Stimulated activated naive CD4-positive, alpha-beta T cell (primary cell): ENCODE results near the gene CPSF6.
"Not testable (repeated sequence)": the region's sequence is repeated elsewhere in the genome, so short reads cannot be mapped to it uniquely, and the experiment has no call there.

Source experiments
- DNase-seq, 6 experiments: peaks; one replicate each; lab custom pipeline; 2025; lab: John Stamatoyannopoulos, UW

Gene CPSF6

DNA sequence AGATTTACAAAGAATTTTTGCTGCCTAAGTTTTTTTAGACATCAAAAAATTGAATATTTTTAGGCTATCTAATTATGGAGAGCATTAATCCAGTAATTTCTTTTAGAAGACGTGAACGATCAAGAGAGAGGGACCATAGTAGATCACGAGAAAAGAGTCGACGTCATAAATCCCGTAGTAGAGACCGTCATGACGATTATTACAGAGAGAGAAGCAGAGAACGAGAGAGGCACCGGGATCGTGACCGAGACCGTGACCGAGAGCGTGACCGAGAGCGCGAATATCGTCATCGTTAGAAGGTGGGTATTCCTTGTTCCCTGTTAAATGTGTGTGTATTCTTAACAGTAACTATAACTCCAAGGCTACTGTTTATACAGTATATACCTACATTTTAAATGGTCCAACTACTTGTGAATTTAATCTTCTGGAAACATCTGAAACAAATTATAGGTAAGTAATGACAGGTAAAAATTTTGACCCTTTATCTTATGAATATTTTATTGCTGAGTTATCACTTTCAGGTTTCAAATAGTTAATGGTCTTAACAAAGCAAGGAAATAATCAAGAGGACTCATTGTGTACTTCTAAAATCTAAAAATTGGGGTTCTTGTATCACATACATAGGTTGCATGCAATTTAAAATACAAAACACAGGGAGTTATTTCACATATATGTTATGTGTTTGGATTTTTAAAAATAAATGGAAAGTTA lies 23.1 kb downstream of the CPSF6 start:
- DNase-seq = no peak

GRCh38 chr12:69265205-69265604 lies 25.8 kb downstream of the CPSF6 start:
- DNase-seq = no peak

GRCh38 chr12:69265633-69266032 lies 26.3 kb downstream of the CPSF6 start:
- DNase-seq = not testable (repeated sequence)

DNA sequence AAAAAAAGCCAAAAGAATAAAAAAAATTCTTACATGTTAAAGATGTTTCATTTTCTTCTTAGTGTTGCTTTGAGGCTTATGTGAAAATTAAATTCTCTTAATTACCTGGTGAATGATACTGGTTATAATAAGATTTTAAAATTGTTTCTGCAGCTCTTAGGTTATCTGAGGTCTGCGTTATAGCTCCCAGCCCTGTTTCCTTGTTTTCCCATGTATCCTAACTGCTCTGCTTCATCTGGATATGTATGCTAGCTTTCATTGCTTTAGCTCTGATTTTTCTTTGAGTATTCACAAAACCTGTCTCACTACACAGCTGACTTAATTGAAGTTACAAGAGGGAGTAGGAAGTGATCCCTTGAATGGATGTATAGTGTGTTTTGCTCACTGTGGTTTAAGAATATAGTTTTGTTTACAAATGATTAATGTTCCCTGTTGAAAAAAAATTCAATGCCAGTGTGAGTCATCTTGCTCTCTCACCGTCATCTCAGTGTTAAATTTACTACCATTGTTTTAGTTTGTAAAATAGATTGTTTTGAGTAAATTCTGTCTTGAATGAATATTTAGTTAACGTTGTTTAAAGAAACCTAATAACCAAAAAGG lies 26.8 kb downstream of the CPSF6 start:
- DNase-seq = no peak

DNA sequence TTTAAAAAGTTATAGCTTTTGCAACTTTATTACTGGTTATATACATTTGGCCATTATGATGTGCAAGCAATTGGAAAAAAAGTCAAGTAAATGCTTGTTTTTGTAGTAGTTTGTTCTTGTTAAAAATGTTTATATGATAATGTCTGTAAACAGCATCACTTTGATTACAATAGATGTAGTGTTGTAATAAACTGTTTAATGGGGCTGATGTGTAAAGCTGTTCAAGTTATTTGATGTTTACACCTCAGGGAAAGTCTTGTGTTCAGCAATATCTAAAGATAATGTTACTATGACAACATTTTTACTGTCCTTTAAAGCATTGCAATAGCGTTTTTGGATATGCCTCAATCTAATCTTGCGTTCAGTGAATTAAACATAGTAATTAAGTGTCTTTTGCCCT lies 30.4 kb downstream of the CPSF6 start:
- no peak for DNase-seq

GRCh38 chr12:69272511-69272910 lies 33.1 kb downstream of the CPSF6 start:
- DNase-seq = no peak

DNA sequence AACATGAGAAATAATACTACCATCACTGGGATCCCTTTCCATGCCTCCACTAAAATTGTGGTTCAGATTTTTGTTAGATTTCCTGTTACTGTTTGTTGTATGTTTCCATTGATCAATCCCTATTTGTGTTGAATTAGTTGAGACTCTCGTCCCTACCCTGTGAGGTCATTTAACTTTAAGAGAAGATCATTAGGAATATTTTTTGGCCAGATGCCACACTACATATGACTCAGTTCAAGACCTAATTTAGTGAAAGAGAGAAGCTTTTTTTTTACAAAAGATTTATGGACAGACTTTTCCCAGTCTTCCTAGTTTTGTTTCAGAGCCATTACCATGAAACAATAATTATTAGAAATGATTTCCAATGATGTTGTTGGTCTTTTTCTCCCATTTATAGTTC lies 35.5 kb downstream of the CPSF6 start:
- DNase-seq = no peak

DNA sequence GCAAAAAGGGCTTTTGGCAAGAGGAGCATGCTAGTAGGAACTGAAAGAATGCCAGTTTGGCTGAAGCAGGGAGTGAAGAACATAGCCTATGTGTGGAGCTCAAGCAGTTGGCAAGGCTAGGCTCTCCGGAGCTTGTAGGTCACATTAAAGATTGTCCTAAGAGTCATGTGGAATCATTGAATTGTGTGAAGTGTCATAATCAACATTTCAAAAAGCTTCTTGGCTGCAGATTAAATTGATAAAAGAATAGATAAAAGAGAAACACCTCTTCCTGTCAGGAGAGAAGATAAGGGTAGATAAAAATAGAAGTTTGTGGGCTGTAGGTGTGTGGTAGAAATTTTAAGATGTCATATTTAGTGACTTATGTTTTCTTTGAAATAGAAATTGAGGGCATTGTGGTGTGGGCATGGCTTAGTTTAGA lies 36.1 kb downstream of the CPSF6 start:
- peak in 3 of 6 experiments; percentile 9 to 29 (median 27) for DNase-seq

DNA sequence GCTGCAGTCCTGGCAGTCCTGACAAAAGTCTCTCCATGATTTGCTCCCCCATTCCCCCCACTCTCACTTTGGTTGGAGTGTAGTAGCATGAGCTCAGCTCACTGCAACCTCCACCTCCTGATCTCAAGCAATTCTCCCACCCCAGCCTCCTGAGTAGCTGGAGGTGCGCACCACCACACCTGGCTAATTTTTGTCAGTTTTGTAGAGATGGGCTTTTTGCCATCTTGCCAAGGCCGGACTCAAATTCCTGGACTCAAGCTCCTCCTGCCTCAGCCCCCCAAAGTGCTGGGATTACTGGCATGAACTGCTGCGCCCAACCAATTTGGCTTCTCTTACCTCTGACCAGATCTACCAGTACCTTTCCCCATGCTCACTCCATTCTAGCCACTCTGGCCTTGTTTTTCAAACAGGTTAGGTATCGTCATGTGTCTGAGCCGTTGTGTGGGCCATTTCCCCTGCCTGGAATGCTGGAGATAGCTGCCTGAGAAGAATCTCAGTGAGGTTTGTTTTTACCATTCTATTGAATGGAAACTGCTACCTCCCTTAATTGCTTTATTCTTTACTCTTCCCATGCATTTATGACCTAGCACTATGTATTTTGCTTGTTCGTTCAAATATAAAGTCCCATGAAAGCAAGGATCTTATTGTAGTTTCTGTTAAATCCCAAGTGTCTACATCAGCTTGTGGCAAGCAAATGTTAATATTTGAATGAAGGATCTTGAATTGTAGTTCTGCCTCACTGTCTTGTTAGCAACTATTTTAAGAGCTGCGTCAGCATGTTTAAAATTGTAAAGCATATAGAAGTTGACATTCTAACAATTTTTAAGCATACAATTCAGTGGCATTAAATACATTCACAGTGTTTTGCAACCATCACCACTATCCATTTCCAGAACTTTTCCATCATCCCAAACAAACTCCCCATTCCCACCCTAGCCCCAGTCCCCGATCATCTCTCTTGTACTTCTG lies 39.7 kb downstream of the CPSF6 start:
- DNase-seq = no peak

- no peak for DNase-seq
Observed at GRCh38 chr12:69284131-69284530, 44.8 kb downstream of the CPSF6 start.

DNA sequence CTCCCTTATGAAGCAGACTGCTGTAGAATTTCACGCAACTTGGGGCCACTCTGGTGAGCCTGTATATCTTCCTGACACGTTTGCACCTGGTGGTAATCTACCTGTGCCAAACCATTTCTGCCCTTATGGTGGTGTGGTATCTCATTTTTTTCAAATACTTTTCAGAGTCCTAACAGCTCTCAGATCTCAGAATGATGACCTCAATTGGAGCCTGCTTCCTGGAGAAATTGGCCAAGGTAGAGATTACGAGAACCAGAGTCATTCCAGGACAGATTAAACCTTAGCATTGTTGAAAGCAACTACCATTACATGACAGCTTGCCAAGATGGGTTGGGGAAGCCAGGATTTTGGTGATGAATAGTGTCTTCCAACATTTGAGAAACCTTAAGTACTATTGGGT lies 48.2 kb downstream of the CPSF6 start:
- DNase-seq = no peak

GRCh38 chr12:69290545-69291277 lies 51.3 kb downstream of the CPSF6 start:
- peak; percentile 58 to 80 (median 70) for DNase-seq

DNA sequence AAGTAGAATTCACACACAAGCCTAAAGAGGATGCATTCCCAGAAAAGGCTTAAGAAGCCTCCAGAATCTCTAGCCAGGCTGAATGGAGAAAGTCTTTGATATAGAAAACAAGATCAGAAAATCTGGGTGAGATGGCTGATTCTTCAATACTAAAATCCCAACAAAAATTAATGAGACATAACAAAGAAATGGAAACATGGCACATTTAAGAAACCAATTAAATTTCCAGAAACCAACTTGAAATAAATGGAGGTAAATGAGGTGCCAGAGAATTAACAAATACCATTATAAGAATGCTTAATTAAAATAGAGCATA lies 51.9 kb downstream of the CPSF6 start:
- DNase-seq = no peak

GRCh38 chr12:69298133-69298532 lies 58.8 kb downstream of the CPSF6 start:
- DNase-seq = no peak

DNA sequence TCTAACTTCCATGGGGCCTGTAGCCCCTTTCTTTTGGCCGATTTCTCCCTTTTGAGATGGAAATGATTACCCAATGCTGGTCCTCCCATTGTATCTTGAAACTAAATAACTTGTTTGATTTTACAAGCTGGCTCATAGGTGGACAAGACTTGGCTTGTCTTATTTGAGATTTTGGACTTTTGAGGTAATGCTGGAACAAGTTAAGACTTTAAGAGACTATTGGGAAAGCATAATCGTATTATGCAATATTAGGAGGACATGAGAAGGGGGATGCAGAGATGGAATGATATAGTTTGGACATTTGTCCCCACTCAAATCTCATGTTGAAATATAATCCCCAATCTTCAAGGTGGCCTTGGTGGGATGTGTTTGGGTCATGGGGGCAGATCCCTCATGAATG lies 59.6 kb downstream of the CPSF6 start:
- DNase-seq = no peak

DNA sequence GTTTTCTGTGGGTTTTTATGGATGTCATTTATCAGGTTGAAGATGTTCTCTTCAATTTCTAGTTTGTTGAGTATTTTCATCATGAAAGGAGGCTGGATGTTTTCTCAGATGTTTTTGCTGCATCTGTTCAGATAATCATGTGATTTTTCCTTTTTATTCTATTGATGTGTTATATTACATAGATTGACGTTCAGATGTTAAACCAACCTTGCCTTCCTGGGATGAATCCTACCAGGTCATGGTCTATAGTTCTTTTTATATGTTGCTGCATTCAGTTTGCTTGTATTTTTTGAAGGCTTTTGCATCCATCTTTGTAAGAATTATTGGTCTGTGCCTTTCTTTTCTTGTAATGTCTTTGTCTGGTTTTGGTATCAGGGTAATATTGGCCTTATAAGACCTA lies 64.9 kb downstream of the CPSF6 start:
- DNase-seq = no peak

- no peak for DNase-seq
Observed at GRCh38 chr12:69309461-69309860, 70.1 kb downstream of the CPSF6 start.

- no peak for DNase-seq
Observed at GRCh38 chr12:69313209-69313608, 73.8 kb downstream of the CPSF6 start.

DNA sequence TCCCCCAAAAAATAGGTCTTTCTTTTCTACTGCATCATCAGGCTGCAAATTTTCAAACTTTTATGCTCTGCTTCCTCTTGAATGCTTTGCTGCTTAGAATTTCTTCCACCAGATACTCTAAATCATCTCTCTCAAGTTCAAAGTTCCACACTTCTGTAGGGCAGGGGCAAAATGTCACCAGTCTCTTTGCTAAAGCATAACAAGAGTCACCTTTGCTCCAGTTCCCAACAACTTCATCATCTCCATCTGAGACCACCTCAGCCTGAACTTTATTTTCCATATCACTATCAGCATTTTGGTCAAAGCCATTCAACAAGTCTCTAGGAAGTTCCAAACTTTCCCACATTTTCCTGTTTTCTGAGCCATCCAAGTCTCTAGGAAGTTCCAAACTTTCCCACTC lies 77.4 kb downstream of the CPSF6 start:
- DNase-seq = not testable (repeated sequence)

- not testable (repeated sequence) for DNase-seq
Observed at GRCh38 chr12:69317233-69317632, 77.9 kb downstream of the CPSF6 start.

- no peak for DNase-seq
Observed at GRCh38 chr12:69318225-69318624, 78.9 kb downstream of the CPSF6 start.

- DNase-seq = no peak
Observed at GRCh38 chr12:69321351-69321750, 82.0 kb downstream of the CPSF6 start.
